ENCODE measurements around the gene ZNF282.

ZNF282 gene

GRCh38 chr7:149195180-149196150 lies at the start of gene ZNF282:
Gene ZNF282, plus strand, starts transcription at chr7:149195546. Its CDS starts 44 bp downstream, at chr7:149195590.
- DNase-seq (ENCODE audit: low read depth in 2 of 2), result peak; percentile 29 to 61

DNA sequence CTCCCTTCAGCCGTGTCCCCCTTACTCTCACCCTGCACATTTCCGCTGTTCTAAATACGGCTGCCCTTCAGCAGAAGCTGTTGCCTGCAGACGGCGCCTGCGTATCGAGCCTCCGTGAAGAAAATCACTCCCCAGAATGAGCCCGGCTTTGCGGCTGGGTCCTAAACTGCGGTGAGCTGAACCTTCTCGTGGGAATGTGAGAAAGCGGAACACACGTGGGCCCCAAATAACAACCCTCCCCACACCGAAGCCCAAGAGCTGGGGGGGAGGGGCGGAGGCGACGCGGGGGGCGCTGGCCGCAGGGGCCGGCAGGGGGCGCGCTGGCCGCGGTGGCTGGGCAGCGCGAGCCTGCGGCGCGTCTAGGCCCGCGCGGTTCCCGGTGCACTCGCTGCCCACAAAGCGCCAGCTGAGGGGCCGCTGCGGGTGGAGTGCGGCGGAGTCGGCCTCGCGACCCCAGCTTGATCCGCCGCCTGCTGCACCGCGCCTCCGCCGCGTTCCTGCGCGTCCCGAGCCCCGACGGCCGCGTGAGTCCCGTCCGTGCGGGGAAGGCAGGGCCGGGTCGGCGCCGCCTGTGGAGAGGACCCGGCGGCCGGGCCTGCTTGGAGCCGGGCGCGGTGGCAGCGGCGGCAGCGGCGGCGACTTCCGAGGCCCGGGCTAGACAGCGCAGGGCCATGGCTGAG lies 48.1 kb upstream of the ZNF282 start, which contains the start of gene ZNF398:
ZNF398 (plus strand) TSS at position 382 of the 680 bp plus-strand sequence; CDS start at position 672, 290 bp downstream.
- DNase-seq (ENCODE audit: low read depth in 2 of 2), result peak; percentile 48 to 75

- peak; percentile 35 to 65 for DNase-seq (ENCODE audit: low read depth in 2 of 2)
These were observed 47.3 kb upstream of the ZNF282 start for GRCh38 chr7:149147752-149148653.

DNA sequence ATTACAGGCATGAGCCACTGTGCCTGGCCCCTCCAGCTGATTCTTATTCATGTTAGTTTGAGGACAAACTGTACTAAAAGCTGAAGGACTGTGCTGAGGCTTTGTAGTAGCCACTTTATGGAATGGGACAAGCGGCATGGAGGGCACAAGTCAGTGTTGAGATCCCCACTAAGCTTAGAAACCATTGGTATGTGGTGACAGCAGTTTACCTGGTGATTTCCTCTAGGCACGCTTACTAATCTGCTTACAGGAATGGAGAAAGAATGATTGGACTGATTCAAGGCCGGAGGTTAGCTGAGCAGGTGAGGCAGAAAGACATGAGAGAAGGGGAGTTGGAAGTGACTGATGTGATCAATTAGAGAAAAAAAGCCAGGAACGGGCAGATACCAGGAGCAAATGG lies 44.4 kb upstream of the ZNF282 start:
- DNase-seq (ENCODE audit: low read depth in 2 of 2), result no peak

GRCh38 chr7:149153346-149153745 lies 42.0 kb upstream of the ZNF282 start:
- DNase-seq (ENCODE audit: low read depth in 2 of 2), result no peak

- no peak for DNase-seq (ENCODE audit: low read depth in 2 of 2)
These were observed 41.3 kb upstream of the ZNF282 start for GRCh38 chr7:149154056-149154455.

GRCh38 chr7:149156898-149157297 lies 38.4 kb upstream of the ZNF282 start:
- no peak for DNase-seq (ENCODE audit: low read depth in 2 of 2)

DNA sequence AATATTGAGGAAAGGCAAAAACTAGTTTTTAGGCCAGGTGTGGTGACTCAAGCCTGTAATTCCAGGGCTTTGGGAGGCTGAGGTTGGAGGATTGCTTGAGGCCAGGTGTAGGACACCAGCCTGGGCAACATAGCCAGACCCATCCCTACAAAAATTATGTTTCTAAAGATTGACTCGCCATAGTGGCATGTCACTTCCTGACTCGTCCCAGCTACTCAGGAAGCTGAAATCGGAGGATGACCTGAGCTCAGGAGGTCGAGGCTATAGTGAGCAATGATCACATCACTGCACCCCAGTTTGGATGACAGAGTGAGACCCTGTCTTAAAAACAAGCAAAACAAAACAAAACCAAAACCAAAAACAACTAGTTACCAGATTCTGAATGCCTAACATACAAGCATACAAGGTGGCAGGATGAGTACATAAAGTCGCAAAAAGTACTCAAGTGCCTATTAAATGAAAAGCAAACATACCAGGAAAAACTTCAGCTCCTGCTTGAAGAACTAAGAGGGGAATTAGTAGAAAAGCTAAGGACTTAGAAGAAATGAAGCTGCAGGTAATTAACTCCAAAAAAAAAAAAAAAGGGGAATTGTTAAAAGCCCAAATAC lies 34.0 kb upstream of the ZNF282 start:
- no peak for DNase-seq (ENCODE audit: low read depth in 2 of 2)

DNA sequence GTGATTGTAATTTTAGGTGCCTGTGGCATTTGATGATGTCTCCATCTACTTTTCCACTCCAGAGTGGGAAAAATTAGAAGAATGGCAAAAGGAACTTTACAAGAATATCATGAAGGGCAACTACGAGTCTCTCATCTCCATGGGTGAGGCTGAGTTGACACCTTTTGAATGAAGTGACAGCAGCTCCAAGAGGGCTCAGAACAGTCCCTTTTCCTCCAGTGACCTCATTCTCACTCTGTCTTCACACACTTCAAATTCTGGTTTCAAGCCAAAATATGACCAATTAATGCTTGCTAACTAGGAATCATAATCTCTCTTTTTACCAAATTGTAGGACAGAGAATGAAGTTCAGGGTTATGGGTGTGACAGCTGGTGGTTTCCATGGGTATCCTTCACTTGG lies 29.2 kb upstream of the ZNF282 start:
- no peak for DNase-seq (ENCODE audit: low read depth in 2 of 2)

DNA sequence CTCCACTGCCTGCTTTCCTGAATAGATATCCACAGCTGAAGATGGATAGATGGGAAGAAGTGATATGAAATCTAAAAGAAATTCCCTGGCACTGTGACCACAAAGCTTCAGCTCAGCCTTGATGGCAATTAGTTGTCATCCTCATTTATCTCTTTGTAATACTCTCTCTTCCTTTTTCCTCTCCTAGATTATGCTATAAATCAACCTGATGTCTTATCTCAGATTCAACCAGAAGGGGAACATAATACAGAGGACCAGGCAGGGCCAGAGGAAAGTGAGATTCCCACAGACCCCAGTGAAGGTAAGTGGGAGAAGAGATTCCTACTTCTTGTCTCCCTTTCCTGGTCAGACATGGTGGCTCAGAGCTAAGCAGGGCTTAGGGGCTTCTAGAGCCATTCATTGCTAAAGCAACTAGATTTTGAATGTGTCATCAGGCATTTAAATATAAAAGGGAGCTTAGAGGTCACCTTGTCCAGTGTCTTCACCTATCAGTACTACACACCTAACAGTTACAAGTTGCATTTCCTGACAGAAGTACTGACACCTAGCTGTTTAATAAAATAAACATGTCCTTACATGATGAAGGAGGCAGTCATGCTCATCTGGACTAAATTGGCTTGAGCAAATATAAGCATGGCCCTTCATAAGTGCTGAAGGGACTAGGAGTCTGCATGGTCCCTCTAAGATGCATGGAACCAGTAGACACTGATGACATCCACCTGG lies 28.6 kb upstream of the ZNF282 start:
- DNase-seq (ENCODE audit: low read depth in 2 of 2), result no peak

DNA sequence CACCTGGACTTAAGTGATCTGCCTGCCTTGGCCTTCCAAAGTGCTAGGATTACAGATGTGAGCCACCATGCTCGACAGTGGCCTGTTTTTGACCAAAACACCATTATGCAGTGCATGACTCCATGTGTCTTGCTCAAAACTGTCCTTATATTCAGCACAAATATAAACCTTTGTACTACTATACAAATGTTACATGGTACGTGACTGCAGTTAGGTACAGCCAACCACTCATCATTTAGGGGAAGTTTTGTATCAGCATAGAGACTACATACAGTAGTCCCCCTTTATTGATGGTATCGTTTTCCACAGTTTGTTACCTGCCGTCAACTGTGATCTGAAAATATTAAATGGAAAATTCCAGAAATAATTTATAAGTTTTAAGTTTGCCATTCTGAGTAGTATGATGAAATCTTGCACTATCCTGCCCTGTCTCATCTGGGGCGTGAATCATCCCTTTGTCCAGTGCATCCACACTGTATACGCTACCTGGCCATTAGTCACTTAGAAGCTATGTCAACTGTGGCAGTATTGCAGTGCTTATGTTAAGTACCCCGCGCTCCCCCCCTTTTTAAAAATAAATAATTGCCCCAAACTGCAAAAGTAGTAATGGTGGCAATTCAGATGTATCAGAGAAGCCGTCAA lies 23.3 kb upstream of the ZNF282 start:
- no peak for DNase-seq (ENCODE audit: low read depth in 2 of 2)

DNA sequence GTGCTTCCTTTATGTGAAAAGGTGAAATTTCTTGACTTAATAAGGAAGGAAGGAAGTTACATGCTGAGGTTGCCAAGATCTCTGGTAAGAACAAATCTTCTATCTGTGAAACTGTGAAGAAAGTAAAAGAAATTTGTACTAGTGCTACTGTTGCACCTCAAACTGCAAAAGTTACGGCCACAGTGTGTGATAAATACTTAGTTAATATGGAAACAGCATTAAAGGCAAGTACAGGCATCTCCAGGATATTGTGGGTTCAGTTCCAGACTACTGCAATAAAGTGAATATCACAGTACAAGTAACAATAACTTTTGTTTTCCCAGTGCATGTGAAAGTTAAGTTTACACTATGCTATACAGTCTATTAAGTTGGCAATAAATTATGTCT lies 22.8 kb upstream of the ZNF282 start:
- DNase-seq (ENCODE audit: low read depth in 2 of 2), result no peak

GRCh38 chr7:149175150-149175549 lies 20.2 kb upstream of the ZNF282 start:
- no peak for DNase-seq (ENCODE audit: low read depth in 2 of 2)

- no peak for DNase-seq (ENCODE audit: low read depth in 2 of 2)
These were observed 16.1 kb upstream of the ZNF282 start for GRCh38 chr7:149179241-149179640.

- no peak for DNase-seq (ENCODE audit: low read depth in 2 of 2)
These were observed 14.5 kb upstream of the ZNF282 start for GRCh38 chr7:149180722-149181449.

GRCh38 chr7:149181450-149181790 lies 13.9 kb upstream of the ZNF282 start:
- DNase-seq (ENCODE audit: low read depth in 2 of 2), result no peak

DNA sequence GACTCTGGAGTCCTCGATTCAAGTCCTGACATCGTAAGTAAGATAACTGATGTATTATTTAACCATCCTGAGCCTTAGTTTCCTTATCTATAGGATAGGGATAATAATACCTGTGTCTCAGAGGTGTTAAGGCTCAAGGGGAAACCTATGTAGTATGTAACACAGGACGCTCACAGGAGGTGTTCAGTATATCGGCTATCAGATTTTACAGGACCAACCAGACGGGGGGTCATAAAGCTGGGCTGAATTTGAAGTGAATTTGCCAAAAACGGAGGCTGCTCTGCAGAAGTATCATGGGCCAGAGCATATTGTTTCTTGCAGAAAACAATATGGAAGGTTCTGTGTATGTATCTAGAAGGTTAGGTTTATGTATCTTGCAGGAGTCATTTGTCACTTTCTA lies 11.1 kb upstream of the ZNF282 start:
- no peak for DNase-seq (ENCODE audit: low read depth in 2 of 2)

DNA sequence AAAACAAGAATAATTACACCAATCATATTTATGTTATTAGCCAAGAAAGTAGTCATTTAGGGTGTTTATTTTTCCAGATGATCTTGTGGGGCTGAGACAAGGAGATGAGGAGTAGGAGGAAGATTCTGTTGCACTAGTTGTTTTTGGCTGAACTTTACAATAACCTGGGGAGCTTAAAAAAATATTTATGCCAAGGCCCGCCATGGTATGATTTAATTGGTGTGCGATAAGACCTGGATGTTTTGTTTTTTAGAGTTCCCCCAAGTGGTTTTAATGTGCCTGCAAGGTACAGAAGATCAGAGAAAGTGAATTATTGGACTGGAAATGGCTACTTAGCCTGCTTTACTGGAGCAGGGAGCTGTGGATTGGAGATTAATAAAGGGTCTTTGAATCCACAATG lies 7.1 kb upstream of the ZNF282 start:
- DNase-seq (ENCODE audit: low read depth in 2 of 2), result no peak

GRCh38 chr7:149188637-149189259 lies 6.6 kb upstream of the ZNF282 start:
- no peak for DNase-seq (ENCODE audit: low read depth in 2 of 2)

All from stimulated activated CD8-positive, alpha-beta memory T cell treated with anti-CD3 and anti-CD28 coated beads, Interleukin-7, amount 100 ng/mL, for 4 hours (primary cell).